Stimulated activated naive B cell treated with anti-CD40 and anti-IgM and Interleukin-4, amounts not matched to agents 10 μg/mL and 1 μg/mL and 100 μg/mL, for 72 hours (primary cell): ENCODE measurements around the gene PPP1CB.

Experiments used
- ATAC-seq, 2 donors: fragments of 150-1000 bp; cut with Tn5 transposase; replicated peaks; 2 replicates each; pipeline ENCODE4 v1.10.0; 2021; ENCODE audit warnings: moderate library complexity in 1 of 2
- DNase-seq: peaks from one replicate; pipeline ENCODE4 v3.0.0; 2021
- H3K27ac Mint-ChIP-seq: one replicate; pipeline ENCODE4 v1.8.0; 2022; ENCODE audit warnings: mild to moderate bottlenecking, mixed read lengths
- H3K27me3 Mint-ChIP-seq, 2 donors: one replicate each; pipeline ENCODE4 v1.8.0; 2022; ENCODE audit warnings: mixed read lengths in 2 of 2
- H3K36me3 Mint-ChIP-seq, 2 donors: one replicate each; pipeline ENCODE4 v1.8.0; 2022; ENCODE audit warnings: mixed read lengths in 2 of 2, mild to moderate bottlenecking in 1 of 2
- H3K4me1 Mint-ChIP-seq, 2 donors: one replicate each; pipeline ENCODE4 v1.8.0; 2022; ENCODE audit warnings: mixed read lengths in 2 of 2, mild to moderate bottlenecking in 1 of 2
- H3K4me3 Mint-ChIP-seq, 2 donors: one replicate each; pipeline ENCODE4 v1.8.0; 2022; ENCODE audit warnings: mild to moderate bottlenecking in 2 of 2, mixed read lengths in 2 of 2, moderate library complexity in 1 of 2
- H3K9me3 Mint-ChIP-seq, 2 donors: one replicate each; pipeline ENCODE4 v1.8.0; 2022; ENCODE audit warnings: mixed read lengths in 2 of 2, mild to moderate bottlenecking in 1 of 2

The PPP1CB gene

GRCh38 chr2:28750316-28751251, 1.0 kb upstream of the PPP1CB start:
- H3K4me3 Mint-ChIP-seq = peak overlapping the region; percentile 94 to 96
- no peaks in the 10 kb centered on the region for H3K27me3 Mint-ChIP-seq
- H3K36me3 Mint-ChIP-seq = peaks cover 4 to 6% of the 10 kb centered on the region in 2 donors
- H3K27ac Mint-ChIP-seq = peak overlapping the region; percentile 98
- DNase-seq (peak; percentile 17), ATAC-seq (peak in 1 of 2 donors; percentile 15)
- H3K9me3 Mint-ChIP-seq = no peaks in the 10 kb centered on the region
- H3K4me1 Mint-ChIP-seq = peaks cover 23 to 45% of the 10 kb centered on the region in 2 donors

GRCh38 chr2:28751956-28752630, 463 bp downstream of the PPP1CB start:
- H3K27me3 Mint-ChIP-seq = no peaks in the 10 kb centered on the region
- DNase-seq = no peak
- H3K4me1 Mint-ChIP-seq = peaks cover 30 to 57% of the 10 kb centered on the region in 2 donors
- ATAC-seq = peak; percentile 32 to 39
- no peaks in the 10 kb centered on the region for H3K9me3 Mint-ChIP-seq
- peak overlapping the region; percentile 94 to 96 for H3K4me3 Mint-ChIP-seq
- peaks cover 6 to 7% of the 10 kb centered on the region in 2 donors for H3K36me3 Mint-ChIP-seq
- H3K27ac Mint-ChIP-seq = peak overlapping the region; percentile 98

GRCh38 chr2:28752631-28753376, 1.2 kb downstream of the PPP1CB start:
- H3K4me3 Mint-ChIP-seq = peak overlapping the region; percentile 94 to 96
- H3K36me3 Mint-ChIP-seq = peaks cover 6 to 11% of the 10 kb centered on the region in 2 donors
- H3K27ac Mint-ChIP-seq = peak overlapping the region; percentile 98
- H3K27me3 Mint-ChIP-seq = no peaks in the 10 kb centered on the region
- ATAC-seq = no peak
- H3K9me3 Mint-ChIP-seq = no peaks in the 10 kb centered on the region
- peaks cover 34 to 63% of the 10 kb centered on the region in 2 donors for H3K4me1 Mint-ChIP-seq
- DNase-seq = no peak

- peaks cover 6 to 14% of the 10 kb centered on the region in 2 donors for H3K36me3 Mint-ChIP-seq
- H3K27ac Mint-ChIP-seq = no peak overlapping the region
- DNase-seq (no peak), ATAC-seq (no peak)
- H3K27me3 Mint-ChIP-seq = no peaks in the 10 kb centered on the region
- H3K4me3 Mint-ChIP-seq = no peak overlapping the region
- peaks cover 34 to 69% of the 10 kb centered on the region in 2 donors for H3K4me1 Mint-ChIP-seq
- H3K9me3 Mint-ChIP-seq = no peaks in the 10 kb centered on the region
These were observed 2.7 kb downstream of the PPP1CB start for GRCh38 chr2:28754321-28754720.

- peak overlapping the region; percentile 9 for H3K27ac Mint-ChIP-seq
- no peak for ATAC-seq
- DNase-seq = no peak
- no peaks in the 10 kb centered on the region for H3K27me3 Mint-ChIP-seq
- no peak overlapping the region for H3K4me3 Mint-ChIP-seq
- H3K36me3 Mint-ChIP-seq = peaks cover 6 to 14% of the 10 kb centered on the region in 2 donors
- H3K9me3 Mint-ChIP-seq = no peaks in the 10 kb centered on the region
- peaks cover 26 to 58% of the 10 kb centered on the region in 2 donors for H3K4me1 Mint-ChIP-seq
These were observed 3.8 kb downstream of the PPP1CB start for GRCh38 chr2:28755421-28755820.

GRCh38 chr2:28758459-28758858, 6.8 kb downstream of the PPP1CB start:
- peak in 1 of 2 donors; percentile 27 for ATAC-seq
- DNase-seq = no peak
- Mint-ChIP-seq H3K36me3 (peaks cover 2 to 14% of the 10 kb centered on the region in 2 donors), H3K4me1 (peaks cover 24 to 55% of the 10 kb centered on the region in 2 donors), H3K27ac (no peak overlapping the region), H3K4me3 (peak overlapping the region in 1 of 2 donors; percentile 9), H3K27me3 (no peaks in the 10 kb centered on the region), H3K9me3 (no peaks in the 10 kb centered on the region)

- ATAC-seq = no peak
- Mint-ChIP-seq H3K4me3 (no peak overlapping the region), H3K36me3 (peaks cover 0 to 15% of the 10 kb centered on the region in 2 donors), H3K9me3 (no peaks in the 10 kb centered on the region), H3K4me1 (peaks cover 24 to 60% of the 10 kb centered on the region in 2 donors), H3K27ac (no peak overlapping the region), H3K27me3 (no peaks in the 10 kb centered on the region)
- no peak for DNase-seq
These were observed 9.8 kb downstream of the PPP1CB start for GRCh38 chr2:28761420-28761819.

- Mint-ChIP-seq H3K36me3 (peaks cover 12 to 21% of the 10 kb centered on the region in 2 donors), H3K4me3 (no peak overlapping the region)
These were observed 13.5 kb downstream of the PPP1CB start for GRCh38 chr2:28764909-28765711.

GRCh38 chr2:28766070-28766469, 14.4 kb downstream of the PPP1CB start:
- no peak for DNase-seq
- peaks cover 36 to 71% of the 10 kb centered on the region in 2 donors for H3K4me1 Mint-ChIP-seq
- no peak for ATAC-seq
- H3K27me3 Mint-ChIP-seq = no peaks in the 10 kb centered on the region
- no peak overlapping the region for H3K27ac Mint-ChIP-seq
- H3K36me3 Mint-ChIP-seq = peaks cover 12 to 23% of the 10 kb centered on the region in 2 donors
- no peak overlapping the region for H3K4me3 Mint-ChIP-seq
- peaks cover 0 to 3% of the 10 kb centered on the region in 2 donors for H3K9me3 Mint-ChIP-seq

More at GRCh38 chr2:28764909-28765711, 13.5 kb downstream of the PPP1CB start:
- peaks cover 0 to 3% of the 10 kb centered on the region in 2 donors for H3K9me3 Mint-ChIP-seq
- H3K27me3 Mint-ChIP-seq = no peaks in the 10 kb centered on the region
- DNase-seq (no peak), ATAC-seq (no peak)
- H3K4me1 Mint-ChIP-seq = peaks cover 32 to 63% of the 10 kb centered on the region in 2 donors
- H3K27ac Mint-ChIP-seq = no peak overlapping the region

GRCh38 chr2:28767337-28767736, 15.7 kb downstream of the PPP1CB start:
- H3K36me3 Mint-ChIP-seq = peaks cover 12 to 23% of the 10 kb centered on the region in 2 donors
- H3K27ac Mint-ChIP-seq = no peak overlapping the region
- no peaks in the 10 kb centered on the region for H3K27me3 Mint-ChIP-seq
- no peak for ATAC-seq
- no peak for DNase-seq
- H3K4me3 Mint-ChIP-seq = no peak overlapping the region
- H3K9me3 Mint-ChIP-seq = peaks cover 0 to 3% of the 10 kb centered on the region in 2 donors
- H3K4me1 Mint-ChIP-seq = peaks cover 34 to 77% of the 10 kb centered on the region in 2 donors

- ATAC-seq (no peak), DNase-seq (no peak)
- Mint-ChIP-seq H3K36me3 (peaks cover 12 to 23% of the 10 kb centered on the region in 2 donors), H3K9me3 (peaks cover 0 to 3% of the 10 kb centered on the region in 2 donors), H3K4me3 (no peak overlapping the region), H3K4me1 (peaks cover 36 to 73% of the 10 kb centered on the region in 2 donors), H3K27ac (peak overlapping the region; percentile 20), H3K27me3 (no peaks in the 10 kb centered on the region)
These were observed 16.8 kb downstream of the PPP1CB start for GRCh38 chr2:28768422-28768821.

GRCh38 chr2:28768952-28769351, 17.3 kb downstream of the PPP1CB start:
- Mint-ChIP-seq H3K36me3 (peaks cover 12 to 21% of the 10 kb centered on the region in 2 donors), H3K27ac (peak overlapping the region; percentile 20), H3K9me3 (peaks cover 0 to 3% of the 10 kb centered on the region in 2 donors), H3K4me3 (no peak overlapping the region), H3K4me1 (peaks cover 35 to 72% of the 10 kb centered on the region in 2 donors), H3K27me3 (no peaks in the 10 kb centered on the region)
- no peak for DNase-seq
- ATAC-seq = no peak

- Mint-ChIP-seq H3K4me1 (peaks cover 28 to 58% of the 10 kb centered on the region in 2 donors), H3K9me3 (peaks cover 0 to 3% of the 10 kb centered on the region in 2 donors), H3K36me3 (peaks cover 12 to 23% of the 10 kb centered on the region in 2 donors), H3K27ac (no peak overlapping the region), H3K4me3 (no peak overlapping the region), H3K27me3 (no peaks in the 10 kb centered on the region)
- DNase-seq (no peak), ATAC-seq (no peak)
These were observed 20.7 kb downstream of the PPP1CB start for GRCh38 chr2:28772351-28772750.
